K562 (cell line): ENCODE data around the gene CBX4. TPM values are rescaled to one million over a fixed set of nuclear protein-coding genes. Genes with fewer than 3 reads are reported as not detected.
A peak's percentile ranks its signal among the peaks of the same experiment; 100 is the strongest.

Experiments
- ATAC-seq: fragments of 200-7000 bp; cut with Tn5 transposase; 3 replicates; pipeline ENCODE4 v1.9.1; 2020; ENCODE audit warnings: moderate library complexity
- BruUV-seq: library from RNA; stranded (reverse); fragments of 400-500 nt; replicated peaks from 2 replicates; lab custom pipeline; 2021; lab: Mats Ljungman, UMichigan
- CTCF ChIA-PET: fragments of 300-600 bp; formaldehyde crosslinking; extraction: SDS; loops from one replicate; lab custom pipeline; 2021; ENCODE audit warnings: low intra/inter-chr PET ratio; lab: Yijun Ruan, JAX
- POLR2A ChIA-PET: fragments of 300-600, 350-650 bp; sonication (Branson Sonifier 250); formaldehyde crosslinking; extraction: SDS; loops from one replicate; lab custom pipeline; 2021; ENCODE audit warnings: antibody characterized with exemption, inconsistent platforms; lab: Yijun Ruan, JAX
- DNase-seq, 4 experiments: peaks; one replicate each; pipeline versions ENCODE4 v3.0.0 to v3.0.0-alpha.2; 2011 to 2018; ENCODE audit warnings: low spot score in 3 of 4, mixed read lengths in 3 of 4; ENCODE audit errors: extremely low read depth in 1 of 4
- FAIRE-seq: peaks from 2 replicates; lab custom pipeline; 2011; peaks lifted over from hg19 to GRCh38; lab: Jason Lieb, UNC
- H2AFZ ChIP-seq: 2 replicates; pipeline ENCODE4 v1.6.0; 2011; ENCODE audit warnings: low read depth, low read length, control low read depth, inconsistent platforms
- H3K27ac ChIP-seq: fragments of 200-600 bp; 3 replicates; pipeline ENCODE4 v1.8.0; 2011; ENCODE audit warnings: low read depth, mild to moderate bottlenecking, control low read depth, inconsistent platforms, low read length, moderate library complexity, mixed read lengths; ENCODE audit errors: extremely low read depth
- H3K27me3 ChIP-seq, 2 experiments: fragments of 300-600 bp in 1 of 2; 2 replicates in 1 of 2; 3 replicates in 1 of 2; pipeline versions ENCODE4 v1.6.0 to v1.8.0; 2011; ENCODE audit warnings: inconsistent platforms in 2 of 2, low read length in 2 of 2, mild to moderate bottlenecking in 1 of 2, mixed read lengths in 1 of 2, moderate library complexity in 1 of 2; ENCODE audit not compliant: control insufficient read depth in 2 of 2, insufficient read depth in 2 of 2
- H3K36me3 ChIP-seq: fragments of 300-600 bp; 3 replicates; pipeline ENCODE4 v1.8.0; 2011; ENCODE audit warnings: mild to moderate bottlenecking, low read length, inconsistent platforms; ENCODE audit not compliant: control insufficient read depth, insufficient read depth
- H3K4me1 ChIP-seq, 2 experiments: fragments of 200-600 bp in 1 of 2; replicated peaks in 1 of 2; 2 replicates in 1 of 2; 3 replicates in 1 of 2; pipeline versions ENCODE4 v1.5.1 to v1.8.0; 2011; ENCODE audit warnings: inconsistent platforms in 2 of 2, low read length in 2 of 2, mild to moderate bottlenecking in 1 of 2, mixed read lengths in 1 of 2, moderate library complexity in 1 of 2; ENCODE audit not compliant: control insufficient read depth in 2 of 2, insufficient read depth in 2 of 2
- H3K4me2 ChIP-seq: 2 replicates; pipeline ENCODE4 v1.6.1; 2011; ENCODE audit warnings: low read length, control low read depth, inconsistent platforms, mixed read lengths; ENCODE audit not compliant: insufficient read depth
- H3K4me3 ChIP-seq: fragments of 200-600 bp; sonication (generic), shearing (Covaris generic); 2 replicates; pipeline ENCODE4 v1.5.1; 2016; ENCODE audit warnings: control low read depth, inconsistent platforms
- H3K79me2 ChIP-seq: fragments of 200-600 bp; 3 replicates; pipeline ENCODE4 v1.8.0; 2011; ENCODE audit warnings: low read length, inconsistent platforms; ENCODE audit not compliant: control insufficient read depth, insufficient read depth
- H3K9ac ChIP-seq, 2 experiments: 2 replicates each; pipeline versions ENCODE4 v1.6.0 to v1.6.1; 2011; ENCODE audit warnings: low read depth in 2 of 2, low read length in 2 of 2, control low read depth in 1 of 2, inconsistent platforms in 1 of 2, mild to moderate bottlenecking in 1 of 2, mixed read lengths in 1 of 2; ENCODE audit not compliant: insufficient read depth in 1 of 2
- H3K9me1 ChIP-seq: one replicate; pipeline ENCODE4 v1.6.0; 2011; ENCODE audit warnings: inconsistent platforms, mild to moderate bottlenecking, low read length, moderate library complexity; ENCODE audit not compliant: control insufficient read depth, insufficient read depth
- H3K9me3 ChIP-seq: replicated peaks from 2 replicates; pipeline ENCODE4 v1.5.1; 2011; ENCODE audit warnings: low read depth, low read length, inconsistent platforms; ENCODE audit not compliant: control insufficient read depth, insufficient read depth
- H4K20me1 ChIP-seq: replicated peaks from 2 replicates; pipeline ENCODE4 v1.6.1; 2011; ENCODE audit warnings: low read length, inconsistent platforms, mixed read lengths; ENCODE audit not compliant: control insufficient read depth, insufficient read depth
- ETS1 ChIP-seq: conservative IDR thresholded peaks from 2 replicates; pipeline ENCODE4 v1.6.1; 2011; ENCODE audit warnings: low read depth, mild to moderate bottlenecking, low read length; ENCODE audit not compliant: control insufficient read depth
- GTF2A2 ChIP-seq: IDR thresholded peaks from 2 replicates; pipeline ENCODE4 v1.6.1; 2016; ENCODE audit warnings: mild to moderate bottlenecking, missing genetic modification characterization, missing compliant biosample characterization
- MAZ ChIP-seq, 2 experiments: fragments of 450-650 bp in 1 of 2; sonication (generic) in 1 of 2; formaldehyde crosslinking; IDR thresholded peaks in 1 of 2; conservative IDR thresholded peaks in 1 of 2; 2 replicates each; pipeline versions ENCODE4 v1.4.0 to v1.5.0; 2020; ENCODE audit warnings: mild to moderate bottlenecking in 1 of 2, missing genetic modification reagents in 1 of 2
- NR2C1 ChIP-seq, 2 experiments: fragments of 450-650 bp; IDR thresholded peaks; 2 replicates each; pipeline ENCODE4 v1.6.1; 2017; ENCODE audit warnings: mild to moderate bottlenecking in 2 of 2, antibody characterized with exemption in 1 of 2, inconsistent platforms in 1 of 2, missing compliant biosample characterization in 1 of 2, missing genetic modification characterization in 1 of 2
- POLR2G ChIP-seq: fragments of 200-400 bp; formaldehyde crosslinking; IDR thresholded peaks from 2 replicates; pipeline ENCODE4 v1.6.1; 2017; ENCODE audit warnings: low read depth, mild to moderate bottlenecking, antibody characterized with exemption, low read length, moderate library complexity
- PPARD ChIP-seq: fragments of 250-450 bp; sonication (Bioruptor Pico); IDR thresholded peaks from 2 replicates; pipeline ENCODE4 v1.8.0; 2022; ENCODE audit warnings: inconsistent platforms, mild to moderate bottlenecking, moderate library complexity
- RAD21 ChIP-seq, 2 experiments: fragments of 250-450 bp in 1 of 2; fragments of 450-650 bp in 1 of 2; sonication (Bioruptor Pico) in 1 of 2; formaldehyde crosslinking in 1 of 2; IDR thresholded peaks in 1 of 2; conservative IDR thresholded peaks in 1 of 2; 2 replicates each; pipeline versions ENCODE4 v1.4.0 to v1.8.0; 2020 to 2022; ENCODE audit warnings: mild to moderate bottlenecking in 2 of 2, moderate library complexity in 1 of 2
- RBFOX2 ChIP-seq: fragments of 200-400 bp; formaldehyde crosslinking; IDR thresholded peaks from 2 replicates; pipeline ENCODE4 v1.6.1; 2017; ENCODE audit warnings: low read depth, mild to moderate bottlenecking, low read length, moderate library complexity
- ZFX ChIP-seq: sonication (generic); formaldehyde crosslinking; IDR thresholded peaks from 2 replicates; pipeline ENCODE4 v1.8.0; 2022; ENCODE audit warnings: mild to moderate bottlenecking, missing genetic modification reagents, moderate library complexity
- ZNF165 ChIP-seq: fragments of 250-450 bp; sonication (Bioruptor Pico); IDR thresholded peaks from 2 replicates; pipeline ENCODE4 v1.4.0; 2020; ENCODE audit warnings: borderline replicate concordance
- ZSCAN29 ChIP-seq: fragments of 450-650 bp; IDR thresholded peaks from 2 replicates; pipeline ENCODE4 v1.6.1; 2017
- WGBS: fragments of 100-300 bp; shearing (Covaris generic); methylation state at CpG from one replicate; pipeline ENCODE4 v1.1.6; 2016; ENCODE audit warnings: low coverage, mixed read lengths; ENCODE audit not compliant: insufficient coverage; ENCODE audit errors: missing lambda C conversion rate; 5-methylcytosine and 5-hydroxymethylcytosine counted together
- in situ Hi-C: fragments of 300-500 bp; cut with MboI; formaldehyde crosslinking; loops from 4 replicates; pipeline ENCODE4 v1.15.0; 2018; ENCODE audit warnings: inconsistent platforms, mixed read lengths
- intact Hi-C: fragments of 100-400 bp; cut with micrococcal nuclease; formaldehyde crosslinking; loops from 2 replicates; pipeline ENCODE4 v1.14.2; 2022
- polyA plus RNA-seq, 8 experiments: library from polyadenylated mRNA; depleted of rRNA in 4 of 8; stranded (reverse) in 5 of 8; unstranded in 3 of 8; fragments of >200 nt; fragmentation: Nextera tagmentation in 2 of 8; fragmentation: Illumina TruSeq in 1 of 8; extraction: Ambion mirVana in 2 of 8; extraction: Trizol in 1 of 8; gene quantifications; 2 replicates each; pipeline versions ENCODE4 v1.2.1 to v1.2.3, GENCODE V29; 2011 to 2014; ENCODE audit warnings: inconsistent platforms in 1 of 8, missing spikeins in 1 of 8
- total RNA-seq, 7 experiments: library from RNA; depleted of rRNA in 6 of 7; stranded (reverse); fragments of >200 nt in 6 of 7; fragmentation: Illumina TruSeq in 2 of 7; extraction: Trizol in 2 of 7; gene quantifications; 2 replicates each; pipeline versions ENCODE4 v1.2.1 to v1.2.3, GENCODE V29; 2011 to 2021; ENCODE audit warnings: low replicate concordance in 1 of 7
- TF ChIP-seq, protein P1 (sequence below): sonication (generic); formaldehyde crosslinking; IDR thresholded peaks from 2 replicates; pipeline ENCODE4 v1.8.1; 2023; ENCODE audit warnings: mild to moderate bottlenecking, missing genetic modification reagents
- TF ChIP-seq, protein P2 (sequence below), 3 experiments: IDR thresholded peaks in 2 of 3; conservative IDR thresholded peaks in 1 of 3; 2 replicates each; pipeline ENCODE4 v1.5.1; 2011 to 2012; ENCODE audit warnings: low read length in 3 of 3, mild to moderate bottlenecking in 3 of 3, control low read depth in 2 of 3, improper control_type of control experiment in 1 of 3, inconsistent platforms in 1 of 3, low read depth in 1 of 3, mixed read lengths in 1 of 3, moderate library complexity in 1 of 3; ENCODE audit not compliant: insufficient read depth in 2 of 3

The CBX4 gene
- total and polyA plus RNA-seq, 9 of the 15 experiments (the other 6 are each of a cell fraction or from before 2014, with no cell fraction given) = 0.98 to 50.5 (median 10.0) TPM

DNA sequence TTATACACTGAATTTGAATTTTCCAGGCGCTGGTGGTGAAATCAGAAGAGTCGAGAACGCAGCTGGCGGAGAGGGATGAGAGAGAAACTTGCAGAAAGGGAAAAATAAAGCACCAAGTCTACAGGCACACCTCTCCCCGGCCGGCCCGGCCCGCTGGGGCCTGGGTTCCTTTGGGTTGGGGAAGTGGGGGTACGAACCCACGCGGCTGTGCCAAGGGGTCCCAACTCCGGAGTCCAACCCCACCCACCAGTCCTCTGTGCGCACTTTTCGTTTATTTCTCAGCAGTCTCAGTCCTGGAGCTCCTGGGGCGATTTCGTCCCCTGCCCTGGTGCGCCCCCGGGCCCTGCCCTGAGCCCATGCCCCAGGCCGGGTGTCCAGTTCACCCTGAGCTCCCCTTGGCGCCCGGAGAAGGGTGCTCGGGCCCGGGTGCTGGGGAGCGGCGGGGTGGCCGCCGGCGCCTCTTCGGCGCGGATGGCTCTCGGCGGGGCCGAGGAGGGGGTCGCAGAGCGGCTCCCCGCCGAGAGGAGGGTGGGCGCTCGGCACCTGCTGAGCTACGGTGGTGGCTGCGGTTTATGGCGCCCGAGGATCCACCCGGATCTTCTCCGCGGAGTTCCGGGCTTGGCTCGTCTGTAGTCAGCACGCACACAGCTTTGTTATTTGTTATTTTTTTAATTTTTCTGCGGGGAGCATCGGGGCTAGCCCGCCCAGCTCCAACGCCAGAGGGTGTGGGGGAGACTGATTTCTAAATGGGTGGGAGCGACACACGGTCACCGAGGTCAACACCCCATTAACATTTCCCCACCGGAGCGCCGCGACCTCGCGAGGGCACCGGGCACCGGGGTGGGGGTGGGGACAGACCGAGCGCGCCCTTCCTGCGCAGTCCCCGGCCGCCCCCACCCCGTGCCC, 26.6 kb downstream of the CBX4 start:
- H3K36me3 ChIP-seq = no peaks in the 10 kb centered on the region
- WGBS = 58% methylated on average over 51 of the region's 72 CpGs
- H3K4me3 ChIP-seq = 0 out of 2 replicates have a peak overlapping the region, but pooled peaks have one; percentile 16
- no peaks in the 10 kb centered on the region for H3K27me3 ChIP-seq
- ATAC-seq = no peak
- in situ Hi-C loops (no loop called here), intact Hi-C loops (loop anchor here (5.0 kb wide), 1 partner anchor 180 kb away; no protein-coding TSS in a partner anchor)
- H3K9me1 ChIP-seq = no peaks in the 10 kb centered on the region
- H3K9ac ChIP-seq = peak overlapping the region; percentile 66 to 88
- H2AFZ ChIP-seq = peak overlapping the region; percentile 77
- H3K4me1 ChIP-seq = peaks cover 24 to 72% of the 10 kb centered on the region in 2 experiments
- H3K4me2 ChIP-seq = peak overlapping the region; percentile 48; the same call in 1 of the 2 replicates
- ChIA-PET POLR2A (interaction anchor here (0.6 to 18.8 kb wide), 4 partner anchors 9 to 334 kb away, joined by 3 to 386 read pairs (median 10); partner anchors contain the start of gene CBX4), CTCF (interaction anchor here (1.3 kb wide), 1 partner anchor 28 kb away, joined by 3 read pairs; no protein-coding TSS in a partner anchor)
- no peak for DNase-seq
- BruUV-seq = no TSS peak
- no peaks in the 10 kb centered on the region for H4K20me1 ChIP-seq
- H3K27ac ChIP-seq = peak overlapping the region; percentile 84
- FAIRE-seq = no peak
- H3K79me2 ChIP-seq = no peaks in the 10 kb centered on the region
- no peaks in the 10 kb centered on the region for H3K9me3 ChIP-seq
- no peak for TF ChIP-seq GTF2A2 (tag)
- TF ChIP-seq NR2C1 (IDR thresholded peaks at IDR 0.05) = no peak
- peak; percentile 13; the same call in 1 of the 2 replicates for TF ChIP-seq NR2C1 (tag; IDR thresholded peaks at IDR 0.05)
- TF ChIP-seq PPARD (CRISPR knock-in tag) = no peak
- TF ChIP-seq ZSCAN29 = no peak
- no peak for TF ChIP-seq ETS1
- peak; percentile 73 for TF ChIP-seq RBFOX2
- TF ChIP-seq, protein P1, sequence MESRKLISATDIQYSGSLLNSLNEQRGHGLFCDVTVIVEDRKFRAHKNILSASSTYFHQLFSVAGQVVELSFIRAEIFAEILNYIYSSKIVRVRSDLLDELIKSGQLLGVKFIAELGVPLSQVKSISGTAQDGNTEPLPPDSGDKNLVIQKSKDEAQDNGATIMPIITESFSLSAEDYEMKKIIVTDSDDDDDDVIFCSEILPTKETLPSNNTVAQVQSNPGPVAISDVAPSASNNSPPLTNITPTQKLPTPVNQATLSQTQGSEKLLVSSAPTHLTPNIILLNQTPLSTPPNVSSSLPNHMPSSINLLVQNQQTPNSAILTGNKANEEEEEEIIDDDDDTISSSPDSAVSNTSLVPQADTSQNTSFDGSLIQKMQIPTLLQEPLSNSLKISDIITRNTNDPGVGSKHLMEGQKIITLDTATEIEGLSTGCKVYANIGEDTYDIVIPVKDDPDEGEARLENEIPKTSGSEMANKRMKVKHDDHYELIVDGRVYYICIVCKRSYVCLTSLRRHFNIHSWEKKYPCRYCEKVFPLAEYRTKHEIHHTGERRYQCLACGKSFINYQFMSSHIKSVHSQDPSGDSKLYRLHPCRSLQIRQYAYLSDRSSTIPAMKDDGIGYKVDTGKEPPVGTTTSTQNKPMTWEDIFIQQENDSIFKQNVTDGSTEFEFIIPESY (CRISPR knock-in tag) = peak; percentile 68; the same call in 1 of the 2 replicates
- no peak for TF ChIP-seq ZNF165 (CRISPR knock-in tag)
- TF ChIP-seq, protein P2, sequence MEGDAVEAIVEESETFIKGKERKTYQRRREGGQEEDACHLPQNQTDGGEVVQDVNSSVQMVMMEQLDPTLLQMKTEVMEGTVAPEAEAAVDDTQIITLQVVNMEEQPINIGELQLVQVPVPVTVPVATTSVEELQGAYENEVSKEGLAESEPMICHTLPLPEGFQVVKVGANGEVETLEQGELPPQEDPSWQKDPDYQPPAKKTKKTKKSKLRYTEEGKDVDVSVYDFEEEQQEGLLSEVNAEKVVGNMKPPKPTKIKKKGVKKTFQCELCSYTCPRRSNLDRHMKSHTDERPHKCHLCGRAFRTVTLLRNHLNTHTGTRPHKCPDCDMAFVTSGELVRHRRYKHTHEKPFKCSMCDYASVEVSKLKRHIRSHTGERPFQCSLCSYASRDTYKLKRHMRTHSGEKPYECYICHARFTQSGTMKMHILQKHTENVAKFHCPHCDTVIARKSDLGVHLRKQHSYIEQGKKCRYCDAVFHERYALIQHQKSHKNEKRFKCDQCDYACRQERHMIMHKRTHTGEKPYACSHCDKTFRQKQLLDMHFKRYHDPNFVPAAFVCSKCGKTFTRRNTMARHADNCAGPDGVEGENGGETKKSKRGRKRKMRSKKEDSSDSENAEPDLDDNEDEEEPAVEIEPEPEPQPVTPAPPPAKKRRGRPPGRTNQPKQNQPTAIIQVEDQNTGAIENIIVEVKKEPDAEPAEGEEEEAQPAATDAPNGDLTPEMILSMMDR (IDR thresholded peaks at IDR 0.05 in 2 of 3, conservative IDR thresholded peaks at IDR 0.05 in 1 of 3; ENCODE audit: insufficient read depth in 2 of 3, low read depth in 1 of 3, low read length in 3 of 3) = 0 out of 6 replicates have a peak, but pooled peaks of 1 of the 3 experiments have one; percentile 1
- peak; percentile 20; the same call in 1 of the 2 replicates for TF ChIP-seq ZFX (CRISPR knock-in tag)
- peak; percentile 66 for TF ChIP-seq POLR2G
- TF ChIP-seq RAD21 (CRISPR knock-in tag; conservative IDR thresholded peaks at IDR 0.05 in 1 of 2, IDR thresholded peaks at IDR 0.05 in 1 of 2) = 0 out of 4 replicates have a peak, but pooled peaks of 1 of the 2 experiments have one; percentile 2
- TF ChIP-seq MAZ (CRISPR knock-in tag; conservative IDR thresholded peaks at IDR 0.05 in 1 of 2, IDR thresholded peaks at IDR 0.05 in 1 of 2) = peak; percentile 26 to 35; a peak in 1 of 4 replicates
